DOHH2 (cell line): ENCODE results near the gene COL25A1.

Source experiments
- H3F3A ChIP-seq: fragments of 200-600 bp; sonication (generic), shearing (Covaris generic); 2 replicates; pipeline ENCODE4 v1.6.0; 2016; ENCODE audit warnings: antibody characterized with exemption, mild to moderate bottlenecking; ENCODE audit not compliant: control insufficient read depth, insufficient read depth
- H3K27ac ChIP-seq: fragments of 200-600 bp; sonication (generic); 2 replicates; pipeline ENCODE4 v1.5.1; 2014; ENCODE audit warnings: low read depth, mild to moderate bottlenecking, low read length, moderate library complexity
- H3K27me3 ChIP-seq: fragments of 200-600 bp; sonication (generic); 2 replicates; pipeline ENCODE4 v1.6.1; 2014; ENCODE audit warnings: mild to moderate bottlenecking, low read length, mixed read lengths; ENCODE audit not compliant: control insufficient read depth
- H3K36me3 ChIP-seq: fragments of 200-600 bp; sonication (generic); 2 replicates; pipeline ENCODE4 v1.6.1; 2014; ENCODE audit warnings: mild to moderate bottlenecking, low read length, moderate library complexity, mixed read lengths; ENCODE audit not compliant: control insufficient read depth
- H3K4me1 ChIP-seq: fragments of 200-600 bp; sonication (generic); 2 replicates; pipeline ENCODE4 v1.6.1; 2014; ENCODE audit warnings: mild to moderate bottlenecking, low read length, mixed read lengths; ENCODE audit not compliant: control insufficient read depth
- H3K4me2 ChIP-seq: fragments of 200-600 bp; sonication (generic); 2 replicates; pipeline ENCODE4 v1.6.0; 2014; ENCODE audit warnings: mild to moderate bottlenecking, low read length, moderate library complexity
- H3K4me3 ChIP-seq: fragments of 200-600 bp; sonication (generic); 2 replicates; pipeline ENCODE4 v1.5.1; 2014; ENCODE audit warnings: mild to moderate bottlenecking, low read length, mixed read lengths
- H3K79me2 ChIP-seq: fragments of 200-600 bp; sonication (generic); 2 replicates; pipeline ENCODE4 v1.6.1; 2014; ENCODE audit warnings: mild to moderate bottlenecking, low read length, mixed read lengths; ENCODE audit not compliant: control insufficient read depth
- H3K9me2 ChIP-seq: fragments of 200-600 bp; sonication (generic); replicated peaks from 2 replicates; pipeline ENCODE4 v1.6.1; 2014; ENCODE audit warnings: mild to moderate bottlenecking, low read length, mixed read lengths; ENCODE audit not compliant: control insufficient read depth
- H3K9me3 ChIP-seq: fragments of 200-600 bp; sonication (generic); 2 replicates; pipeline ENCODE4 v1.6.1; 2014; ENCODE audit warnings: antibody characterized with exemption, low read length, mixed read lengths; ENCODE audit not compliant: control insufficient read depth, insufficient read depth
- H4K20me1 ChIP-seq: fragments of 200-600 bp; sonication (generic); 2 replicates; pipeline ENCODE4 v1.6.0; 2014; ENCODE audit warnings: low read depth, mild to moderate bottlenecking, antibody characterized with exemption, low read length, moderate library complexity; ENCODE audit not compliant: control insufficient read depth, insufficient read depth
- CTCF ChIP-seq: fragments of 200-600 bp; sonication (generic); IDR thresholded peaks from one replicate; pipeline ENCODE4 v1.5.1; 2014; ENCODE audit warnings: antibody characterized with exemption, mild to moderate bottlenecking, low read depth, low read length; ENCODE audit not compliant: poor library complexity, severe bottlenecking
- EZH2phosphoT487 ChIP-seq: fragments of 200-600 bp; sonication (generic); IDR thresholded peaks from 2 replicates; pipeline ENCODE4 v1.6.1; 2017; ENCODE audit warnings: borderline replicate concordance, mild to moderate bottlenecking, antibody characterized with exemption, low read length, moderate library complexity, mixed read lengths

The COL25A1 gene

GRCh38 chr4:108796173-108796572 is 506.3 kb downstream of the COL25A1 start:
- no peaks in the 10 kb centered on the region for H3F3A ChIP-seq
- H3K4me1 ChIP-seq: no peaks in the 10 kb centered on the region
- H3K9me2 ChIP-seq: no peaks in the 10 kb centered on the region
- H4K20me1 ChIP-seq: no peaks in the 10 kb centered on the region
- no peak for TF ChIP-seq CTCF
- H3K9me3 ChIP-seq: no peaks in the 10 kb centered on the region
- no peak overlapping the region for H3K27ac ChIP-seq
- H3K27me3 ChIP-seq: peaks cover 4% of the 10 kb centered on the region; the same call in 1 of the 2 replicates
- no peak overlapping the region for H3K4me2 ChIP-seq
- no peak overlapping the region for H3K4me3 ChIP-seq
- H3K79me2 ChIP-seq: no peaks in the 10 kb centered on the region
- no peaks in the 10 kb centered on the region for H3K36me3 ChIP-seq

- Histone ChIP-seq H4K20me1 (no peaks in the 10 kb centered on the region), H3K27ac (no peak overlapping the region), H3K9me2 (no peaks in the 10 kb centered on the region), H3K4me1 (no peaks in the 10 kb centered on the region), H3K79me2 (no peaks in the 10 kb centered on the region), H3K9me3 (no peaks in the 10 kb centered on the region), H3F3A (no peaks in the 10 kb centered on the region), H3K36me3 (no peaks in the 10 kb centered on the region), H3K4me3 (no peak overlapping the region), H3K4me2 (no peak overlapping the region), H3K27me3 (peaks cover 4% of the 10 kb centered on the region; the same call in 1 of the 2 replicates)
- TF ChIP-seq CTCF (no peak), EZH2phosphoT487 (no peak)
Observed at GRCh38 chr4:108795733-108796132, 506.7 kb downstream of the COL25A1 start.

- no peaks in the 10 kb centered on the region for H3K36me3 ChIP-seq
- no peaks in the 10 kb centered on the region for H3K4me1 ChIP-seq
- TF ChIP-seq EZH2phosphoT487: no peak
- no peak for TF ChIP-seq CTCF
- H3K4me3 ChIP-seq: no peak overlapping the region
- H3K9me2 ChIP-seq: no peaks in the 10 kb centered on the region
- H3K4me2 ChIP-seq: no peak overlapping the region
- H3K79me2 ChIP-seq: no peaks in the 10 kb centered on the region
- no peaks in the 10 kb centered on the region for H3F3A ChIP-seq
- H3K27me3 ChIP-seq: peaks cover 4% of the 10 kb centered on the region; the same call in 1 of the 2 replicates
- H3K27ac ChIP-seq: no peak overlapping the region
- H4K20me1 ChIP-seq: no peaks in the 10 kb centered on the region
- H3K9me3 ChIP-seq: no peaks in the 10 kb centered on the region
Observed at GRCh38 chr4:108794136-108794535, 508.3 kb downstream of the COL25A1 start.

GRCh38 chr4:108793415-108793814 is 509.0 kb downstream of the COL25A1 start:
- no peak overlapping the region for H3K4me3 ChIP-seq
- no peaks in the 10 kb centered on the region for H4K20me1 ChIP-seq
- no peaks in the 10 kb centered on the region for H3K79me2 ChIP-seq
- no peaks in the 10 kb centered on the region for H3K9me3 ChIP-seq
- TF ChIP-seq CTCF (no peak), EZH2phosphoT487 (no peak)
- H3K27me3 ChIP-seq: peaks cover 4% of the 10 kb centered on the region; the same call in 1 of the 2 replicates
- no peaks in the 10 kb centered on the region for H3K9me2 ChIP-seq
- H3K36me3 ChIP-seq: no peaks in the 10 kb centered on the region
- H3F3A ChIP-seq: no peaks in the 10 kb centered on the region
- no peaks in the 10 kb centered on the region for H3K4me1 ChIP-seq
- no peak overlapping the region for H3K4me2 ChIP-seq
- H3K27ac ChIP-seq: no peak overlapping the region
